Right cardiac atrium (tissue), 5 donors: ENCODE data around the gene DENND11. TPM values are rescaled to one million over a fixed set of nuclear protein-coding genes. Genes with fewer than 3 reads are reported as not detected.

ENCODE experiments used
- ATAC-seq, 2 donors: fragments of 200-7000 bp; cut with Tn5 transposase; one replicate each; pipeline versions ENCODE4 v1.8.0 to v1.9.1; 2020; ENCODE audit warnings: moderate library complexity in 2 of 2, mild to moderate bottlenecking in 1 of 2
- DNase-seq, 3 donors: peaks; one replicate each; pipeline ENCODE4 v3.0.0-alpha.2; 2020
- H3K27ac ChIP-seq: one replicate; pipeline ENCODE4 v1.5.1; 2013; ENCODE audit warnings: mild to moderate bottlenecking, low read length, control low read depth, moderate library complexity
- H3K27me3 ChIP-seq: one replicate; pipeline ENCODE4 v1.6.1; 2013; ENCODE audit not compliant: control insufficient read depth, insufficient read depth
- H3K4me1 ChIP-seq: one replicate; pipeline ENCODE4 v1.6.1; 2013; ENCODE audit warnings: low read length; ENCODE audit not compliant: control insufficient read depth, insufficient read depth
- H3K4me3 ChIP-seq: one replicate; pipeline ENCODE4 v1.5.1; 2013; ENCODE audit warnings: low read length, control low read depth
- H3K9me3 ChIP-seq: one replicate; pipeline ENCODE4 v1.6.1; 2013; ENCODE audit warnings: low read length; ENCODE audit not compliant: control insufficient read depth
- WGBS: extraction: QIAGEN DNeasy Blood & Tissue Kit; methylation state at CpG from one replicate; pipeline ENCODE4 v1.1.7; 2013; 5-methylcytosine and 5-hydroxymethylcytosine counted together
- intact Hi-C, 4 donors: fragments of 100-400 bp; cut with DNase I; formaldehyde crosslinking; loops; one replicate each; pipeline versions ENCODE4 v1.11.0 to v1.14.0; 2022 to 2023
- polyA plus RNA-seq: library from polyadenylated mRNA; stranded (reverse); fragments of 200-250 nt; gene quantifications from one replicate; pipeline ENCODE4 v1.2.3, GENCODE V29; 2013
- total RNA-seq, 4 donors: library from RNA; stranded (reverse); fragmentation: NEBNext Ultra II Directional; extraction: Animal tissue kit (Norgen Biotek cat#: 25700); gene quantifications; one replicate each; pipeline ENCODE4 v1.2.1, GENCODE V29; 2021
- donor health status: healthy with polysubstance abuse.
- donor health status: DM: no; HTN: yes; CAD: no.
- donor health status: DM: no; HTN: no; CAD: no.
- donor health status: DM: no; HTN: yes; CAD: no; lungs with severe emphysema.
- donor health status: DM: yes; HTN: yes; CAD: no.

Gene DENND11
- total and polyA plus RNA-seq, 5 donors: 5.2 to 11.9 (median 11.4) TPM

GRCh38 chr7:141706239-141707064 lies 4.5 kb upstream of the DENND11 start:
- WGBS: 93% methylated on average over 1 of the region's 1 CpG
- Histone ChIP-seq H3K4me1 (no peaks in the 10 kb centered on the region), H3K27ac (no peak overlapping the region), H3K4me3 (no peak overlapping the region), H3K27me3 (no peaks in the 10 kb centered on the region), H3K9me3 (no peaks in the 10 kb centered on the region)
- ATAC-seq (no peak), DNase-seq (no peak)
- intact Hi-C loops: no loop called here

GRCh38 chr7:141704741-141705140 lies 2.8 kb upstream of the DENND11 start:
- Histone ChIP-seq H3K9me3 (no peaks in the 10 kb centered on the region), H3K27ac (no peak overlapping the region), H3K27me3 (no peaks in the 10 kb centered on the region), H3K4me3 (no peak overlapping the region), H3K4me1 (peaks cover 4% of the 10 kb centered on the region)
- DNase-seq (no peak), ATAC-seq (no peak)
- 78% methylated on average over 5 of the region's 5 CpGs for WGBS
- intact Hi-C loops: no loop called here

GRCh38 chr7:141704112-141704511 lies 2.1 kb upstream of the DENND11 start:
- 87% methylated on average over 3 of the region's 3 CpGs for WGBS

DNA sequence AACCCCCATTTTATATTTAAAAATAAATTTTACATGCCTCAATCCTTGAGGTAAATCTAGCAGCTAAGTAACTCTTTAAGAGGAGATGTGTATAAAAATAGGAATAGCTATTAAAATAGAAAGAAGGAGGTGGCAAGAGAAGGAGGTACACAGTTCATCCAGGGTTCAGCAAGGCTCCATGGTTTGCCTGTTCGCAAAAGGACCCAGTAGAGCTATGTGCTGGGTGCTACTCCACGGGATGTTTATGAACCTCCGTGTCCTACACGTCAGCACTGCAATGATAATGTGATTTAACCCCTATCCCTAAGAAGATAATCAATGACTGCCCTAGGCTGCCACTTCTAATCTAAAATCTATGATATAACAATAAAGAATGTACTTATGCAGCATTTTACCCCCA lies 926 bp upstream of the DENND11 start:
- DNase-seq: no peak
- intact Hi-C loops: no loop called here
- no peak overlapping the region for H3K27ac ChIP-seq
- 37% methylated on average over 4 of the region's 4 CpGs for WGBS
- peak overlapping the region; percentile 100 for H3K4me3 ChIP-seq
- ATAC-seq: no peak
- no peaks in the 10 kb centered on the region for H3K27me3 ChIP-seq
- peaks cover 4% of the 10 kb centered on the region for H3K4me1 ChIP-seq
- no peaks in the 10 kb centered on the region for H3K9me3 ChIP-seq

More at GRCh38 chr7:141704112-141704511, 2.1 kb upstream of the DENND11 start:
- no peaks in the 10 kb centered on the region for H3K27me3 ChIP-seq
- peaks cover 4% of the 10 kb centered on the region for H3K4me1 ChIP-seq
- H3K27ac ChIP-seq: no peak overlapping the region
- ATAC-seq (no peak), DNase-seq (no peak)
- no peaks in the 10 kb centered on the region for H3K9me3 ChIP-seq
- no peak overlapping the region for H3K4me3 ChIP-seq
- intact Hi-C loops: no loop called here

DNA sequence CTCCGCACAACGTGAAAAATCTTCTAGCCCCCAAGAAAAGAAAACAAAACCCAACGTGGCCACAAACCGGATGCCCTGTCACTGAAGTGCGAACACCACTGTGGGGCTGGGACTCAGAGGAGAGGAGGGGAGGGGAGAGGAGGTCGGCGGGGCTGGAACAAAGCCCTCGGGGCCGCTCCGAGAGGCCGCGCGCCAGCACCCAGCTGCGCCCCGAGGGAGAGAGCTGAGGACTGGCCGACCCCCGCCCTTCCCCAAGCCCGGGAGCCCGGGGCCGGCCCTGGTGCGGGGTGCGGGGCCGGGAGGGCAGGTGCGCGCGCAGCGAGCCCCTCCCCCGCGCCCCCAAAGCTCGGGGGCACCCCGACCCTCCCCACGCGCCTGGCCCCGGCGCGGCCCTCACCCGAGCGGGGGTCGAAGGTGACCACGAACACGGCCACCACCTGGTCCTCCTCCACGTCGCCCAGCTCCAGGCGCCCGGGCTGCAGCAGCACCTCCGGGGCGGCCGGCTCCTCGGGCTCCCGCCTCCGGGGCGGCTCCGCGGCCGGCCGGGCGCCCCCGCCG lies 398 bp downstream of the DENND11 start:
- intact Hi-C loops: no loop called here
- peak; percentile 70 to 75 for ATAC-seq
- Histone ChIP-seq H3K4me3 (peak overlapping the region; percentile 100), H3K27ac (peak overlapping the region; percentile 86), H3K27me3 (no peaks in the 10 kb centered on the region), H3K9me3 (no peaks in the 10 kb centered on the region), H3K4me1 (peaks cover 6% of the 10 kb centered on the region)
- peak; percentile 37 to 76 (median 74) for DNase-seq
- WGBS: under 1% methylated on average over 59 of the region's 59 CpGs

DNA sequence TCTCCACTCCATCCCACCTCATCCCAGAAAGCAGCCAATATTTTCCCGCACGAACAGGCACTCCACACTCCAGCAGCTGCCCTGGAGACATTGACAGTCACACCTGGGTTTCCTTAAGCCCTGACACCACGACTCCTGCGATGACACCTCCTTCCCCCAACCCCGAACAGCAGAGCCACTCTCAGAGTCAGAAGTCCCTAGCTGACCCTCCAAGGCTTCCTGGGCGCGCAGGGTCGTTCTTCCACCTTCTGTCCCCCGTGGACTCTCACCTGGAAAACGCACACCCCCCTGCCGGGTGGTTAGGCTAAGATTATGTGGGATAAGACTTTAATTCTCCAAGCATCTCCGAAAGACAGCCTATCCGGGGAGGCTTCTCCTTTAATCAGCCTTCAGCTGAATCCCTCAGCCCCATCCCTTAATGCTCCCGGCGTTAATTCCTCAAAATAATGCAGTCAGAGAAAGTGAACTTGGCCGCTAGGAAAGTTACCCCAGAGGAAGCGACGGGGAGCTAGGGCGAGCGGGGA lies 1.1 kb downstream of the DENND11 start:
- 13% methylated on average over 20 of the region's 20 CpGs for WGBS
- intact Hi-C loops: no loop called here
- Histone ChIP-seq H3K27me3 (no peaks in the 10 kb centered on the region), H3K4me1 (peaks cover 6% of the 10 kb centered on the region), H3K27ac (peak overlapping the region; percentile 25), H3K9me3 (no peaks in the 10 kb centered on the region), H3K4me3 (peak overlapping the region; percentile 100)
- peak in 2 of 3 donors; percentile 45 to 58 for DNase-seq
- peak in 1 of 2 donors; percentile 21 for ATAC-seq

DNA sequence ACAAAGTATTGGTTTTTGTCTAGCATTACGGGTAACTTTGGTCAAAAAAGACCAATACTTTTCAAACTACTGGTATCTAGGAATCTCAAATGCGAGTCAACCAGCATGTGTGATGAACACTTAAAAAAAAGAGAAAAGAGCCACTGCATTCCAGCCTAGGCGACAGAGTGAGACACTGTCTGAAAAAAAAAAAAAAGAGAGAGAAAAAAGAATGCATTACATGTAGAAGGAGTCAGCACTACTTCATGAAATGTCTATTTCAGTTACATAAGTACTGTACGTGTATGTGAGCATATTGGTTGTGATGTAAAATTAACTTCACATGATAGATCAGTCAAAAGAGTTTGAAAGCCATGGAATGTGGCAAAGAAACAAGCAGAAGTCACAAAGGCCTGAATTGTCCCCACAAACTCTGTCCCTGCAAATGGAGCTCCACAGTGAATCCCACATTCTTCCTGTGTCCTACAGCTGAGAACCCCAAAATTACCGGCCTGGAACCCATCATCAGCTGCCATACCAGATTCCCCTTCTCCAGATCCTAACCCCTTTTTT lies 1.6 kb downstream of the DENND11 start:
- 54% methylated on average over 5 of the region's 5 CpGs for WGBS
- DNase-seq: no peak
- no peak for ATAC-seq
- H3K9me3 ChIP-seq: no peaks in the 10 kb centered on the region
- peak overlapping the region; percentile 25 for H3K27ac ChIP-seq
- peak overlapping the region; percentile 100 for H3K4me3 ChIP-seq
- intact Hi-C loops: no loop called here
- H3K4me1 ChIP-seq: peaks cover 6% of the 10 kb centered on the region
- H3K27me3 ChIP-seq: no peaks in the 10 kb centered on the region

GRCh38 chr7:141699860-141700259 lies 2.1 kb downstream of the DENND11 start:
- DNase-seq (no peak), ATAC-seq (no peak)
- Histone ChIP-seq H3K9me3 (no peaks in the 10 kb centered on the region), H3K4me1 (peaks cover 6% of the 10 kb centered on the region), H3K27ac (no peak overlapping the region), H3K27me3 (no peaks in the 10 kb centered on the region), H3K4me3 (no peak overlapping the region)
- intact Hi-C loops: no loop called here
- WGBS: 70% methylated on average over 3 of the region's 3 CpGs

- H3K9me3 ChIP-seq: no peaks in the 10 kb centered on the region
- no peak overlapping the region for H3K4me3 ChIP-seq
- intact Hi-C loops: no loop called here
- peak in 1 of 3 donors; percentile 26 for DNase-seq
- H3K27me3 ChIP-seq: no peaks in the 10 kb centered on the region
- no peak for ATAC-seq
- peaks cover 6% of the 10 kb centered on the region for H3K4me1 ChIP-seq
- H3K27ac ChIP-seq: no peak overlapping the region
- WGBS: 95% methylated on average over 1 of the region's 1 CpG
Measured at GRCh38 chr7:141698247-141699015, 3.5 kb downstream of the DENND11 start.

DNA sequence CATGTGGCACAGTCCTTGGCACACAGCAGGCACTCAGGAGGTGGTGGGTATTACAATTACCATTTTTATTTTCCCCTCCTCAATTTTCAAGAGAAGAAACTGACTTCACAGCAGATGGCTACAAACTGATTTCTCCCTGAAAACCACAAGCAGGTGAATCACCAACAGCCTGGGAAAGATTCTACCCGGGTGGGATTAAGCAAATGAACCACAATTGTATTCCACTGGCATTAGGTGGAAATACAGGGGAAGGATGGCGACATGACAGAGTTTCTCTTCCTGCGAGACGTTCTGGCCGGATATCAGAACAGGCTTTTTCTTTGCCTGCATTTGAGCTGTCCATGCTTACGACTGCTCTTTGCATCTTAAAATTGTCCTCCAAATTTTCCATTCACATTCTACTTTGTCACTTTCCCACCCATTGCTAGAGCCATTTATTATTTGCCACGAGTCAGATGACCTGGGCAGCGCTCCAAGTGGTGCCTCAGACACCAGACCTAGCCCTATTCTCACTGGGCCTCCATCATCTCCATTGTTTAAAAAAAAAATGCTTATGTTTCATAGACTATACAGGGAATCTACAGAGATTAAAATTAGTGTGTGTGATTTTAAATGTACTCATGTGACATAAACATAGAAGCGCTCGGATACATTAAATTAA lies 4.6 kb downstream of the DENND11 start:
- no peak for ATAC-seq
- intact Hi-C loops: no loop called here
- WGBS: 76% methylated on average over 10 of the region's 10 CpGs

More for the DNA sequence above, 4.6 kb downstream of the DENND11 start:
- no peak overlapping the region for H3K27ac ChIP-seq
- H3K9me3 ChIP-seq: no peaks in the 10 kb centered on the region
- H3K27me3 ChIP-seq: no peaks in the 10 kb centered on the region
- H3K4me1 ChIP-seq: peaks cover 6% of the 10 kb centered on the region
- no peak overlapping the region for H3K4me3 ChIP-seq
- peak in 2 of 3 donors; percentile 20 to 60 for DNase-seq
